ENCODE measurements around the gene ZFYVE9.

The ZFYVE9 gene

GRCh38 chr1:52386458-52386857 is 244.6 kb downstream of the ZFYVE9 start:
- no peak for DNase-seq (ENCODE audit: low read depth)

DNA sequence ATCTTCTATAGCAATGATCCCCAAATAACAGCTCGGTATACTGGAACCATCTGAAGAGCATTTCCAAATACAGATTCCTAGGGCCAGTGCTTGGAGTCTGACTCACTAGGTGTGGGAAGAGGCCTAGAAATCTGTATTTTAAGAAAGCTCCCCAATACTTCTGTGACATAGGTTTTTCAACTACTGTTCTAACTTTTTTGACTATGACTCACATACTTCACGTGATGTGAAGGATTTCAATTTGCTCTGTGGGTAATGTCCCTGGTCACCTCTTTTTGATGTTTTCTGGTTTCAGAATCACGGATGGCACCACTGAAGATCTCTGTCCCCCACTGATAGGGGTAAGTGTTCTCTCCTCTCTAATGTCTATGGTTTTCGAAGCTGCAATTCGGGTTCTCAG is 251.3 kb downstream of the ZFYVE9 start:
- DNase-seq (ENCODE audit: low read depth), result no peak
